Hematopoietic multipotent progenitor cell treated with erythropoietin and hydrocortisone succinate and interleukin-3 and kit ligand, for 4 days (in vitro differentiated cells): Measurements from ENCODE around the gene SKI.

Source experiments
- DNase-seq: peaks from one replicate; pipeline ENCODE4 v3.0.0-alpha.2; 2015

Gene SKI

DNA sequence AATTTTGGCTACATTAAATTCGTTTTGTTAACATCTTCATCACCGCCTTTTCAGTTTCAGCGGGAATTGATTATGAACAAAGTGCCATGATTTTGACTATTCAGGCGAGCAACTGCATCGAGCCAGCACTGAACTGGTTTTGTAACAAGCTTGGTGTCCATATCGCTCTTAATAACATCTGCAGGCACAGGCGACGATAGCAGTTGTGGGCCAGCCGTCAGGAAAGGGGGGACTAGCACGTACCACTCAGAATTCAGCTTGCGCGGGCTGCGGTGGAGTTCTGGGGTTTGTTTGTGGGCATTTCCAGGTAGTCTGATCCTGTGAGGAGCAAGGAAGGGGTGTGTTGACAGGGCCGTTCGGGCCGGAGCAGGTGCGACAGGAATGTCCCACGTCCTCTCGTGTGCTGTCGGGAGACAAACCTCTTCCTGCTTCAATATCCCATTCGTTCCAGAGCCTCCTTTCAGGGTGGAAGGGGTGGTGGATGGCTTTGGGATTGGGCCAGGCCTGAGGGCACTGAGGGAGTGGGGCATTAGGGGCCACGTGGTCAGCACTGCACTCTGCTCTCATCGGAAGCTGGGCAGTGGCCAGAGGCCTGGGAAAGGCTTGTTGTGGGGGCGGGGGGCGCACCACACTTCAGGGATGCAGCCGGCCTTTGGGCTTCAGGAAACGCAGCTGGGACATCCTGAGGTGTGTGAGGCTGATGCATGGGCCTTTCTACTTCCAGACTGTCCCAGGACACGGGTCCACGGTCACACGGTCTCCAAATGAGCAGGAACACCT, 39.1 kb downstream of the SKI start:
- DNase-seq: no peak

DNA sequence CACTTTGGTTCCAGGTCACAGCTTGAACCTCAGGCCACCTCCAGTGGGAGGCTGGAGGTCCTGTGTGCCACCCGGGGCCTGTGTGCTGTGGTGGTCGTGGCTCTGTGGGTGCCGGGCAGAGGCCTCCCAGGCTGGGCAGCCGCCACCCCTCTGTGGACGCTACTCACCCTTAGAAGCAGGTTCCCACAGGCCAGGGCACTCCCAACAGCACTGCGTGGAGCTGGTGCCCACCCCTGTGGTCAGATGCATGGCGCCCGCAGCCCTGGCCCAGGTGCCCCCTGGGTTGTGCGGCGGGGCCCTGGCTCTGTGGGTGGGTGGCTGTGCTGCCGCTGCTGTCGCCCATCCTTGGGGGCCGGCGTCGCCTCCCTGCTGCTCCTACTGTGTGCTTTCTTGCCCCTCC, 39.7 kb downstream of the SKI start:
- DNase-seq: no peak

DNA sequence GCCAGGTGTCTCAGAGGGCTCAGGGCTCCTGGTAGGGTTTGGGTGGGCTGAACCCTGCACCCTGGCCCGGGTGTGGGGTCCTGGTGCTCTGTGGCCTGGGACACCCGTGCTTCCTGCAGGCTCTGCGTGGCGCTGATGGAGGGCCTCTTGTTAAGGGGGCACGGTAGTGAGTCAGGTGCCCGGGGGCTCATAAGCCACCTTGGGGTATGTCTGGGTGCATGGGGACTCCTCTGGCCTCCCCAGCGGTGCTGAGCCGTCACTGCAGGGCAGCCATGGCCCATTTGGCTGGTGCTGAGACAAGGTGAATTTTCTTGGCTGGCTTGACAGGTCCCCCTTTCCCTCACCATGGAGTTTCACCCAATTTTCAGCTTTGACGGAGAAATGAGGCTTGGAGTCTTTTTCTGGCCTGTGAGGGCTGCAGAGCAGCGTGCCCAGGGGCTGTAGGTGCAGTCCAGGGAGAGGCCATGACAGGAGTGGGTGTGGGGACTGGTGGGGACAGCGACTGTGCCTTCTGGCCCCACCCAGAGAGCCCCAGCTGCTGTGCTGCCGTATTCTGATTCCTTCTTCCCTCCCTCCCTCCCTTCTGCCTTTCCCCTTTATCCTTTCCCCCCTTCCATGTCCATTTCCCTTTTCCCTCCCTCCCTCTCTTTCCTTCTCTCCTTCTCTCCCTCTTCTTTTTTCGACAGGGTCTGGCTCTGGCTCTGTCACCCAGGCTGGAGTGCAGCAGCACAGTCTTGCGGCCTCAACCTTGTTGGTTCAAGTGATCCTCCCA, 40.4 kb downstream of the SKI start:
- no peak for DNase-seq

DNA sequence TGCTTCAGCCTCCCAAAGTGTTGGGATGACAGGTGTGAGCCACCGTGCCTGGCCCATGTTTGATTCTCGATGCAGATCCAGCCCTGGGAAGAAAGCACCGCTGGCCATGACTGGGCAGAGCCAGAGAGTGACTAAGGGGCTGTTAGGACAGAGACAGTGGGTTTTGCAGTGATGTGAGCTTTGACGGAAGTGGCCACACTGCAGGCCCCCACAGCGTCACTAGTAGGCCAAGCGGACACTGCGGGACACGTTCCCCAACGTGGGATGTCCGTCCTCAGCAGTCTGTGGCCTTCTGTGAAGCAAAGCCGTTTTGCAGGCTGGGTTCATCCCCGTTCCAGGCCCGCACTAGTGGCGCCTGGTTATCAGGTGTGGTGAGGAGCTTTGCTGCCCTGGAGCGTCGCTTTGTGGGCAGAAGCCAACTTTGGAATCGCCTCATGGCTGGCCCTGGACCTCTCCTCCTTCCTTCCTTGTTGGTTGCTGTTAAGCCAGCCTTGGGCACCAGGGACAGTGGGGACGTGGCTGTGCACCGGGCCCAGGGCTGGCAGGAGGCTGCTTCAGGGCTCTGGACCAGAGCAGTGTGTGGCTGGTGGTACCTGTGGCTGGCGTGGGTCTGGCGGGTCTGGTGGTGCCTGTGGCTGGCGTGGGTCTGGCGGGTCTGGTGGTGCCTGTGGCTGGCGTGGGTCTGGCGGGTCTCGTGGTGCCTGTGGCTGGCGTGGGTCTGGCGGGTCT, 41.2 kb downstream of the SKI start:
- DNase-seq: no peak

DNA sequence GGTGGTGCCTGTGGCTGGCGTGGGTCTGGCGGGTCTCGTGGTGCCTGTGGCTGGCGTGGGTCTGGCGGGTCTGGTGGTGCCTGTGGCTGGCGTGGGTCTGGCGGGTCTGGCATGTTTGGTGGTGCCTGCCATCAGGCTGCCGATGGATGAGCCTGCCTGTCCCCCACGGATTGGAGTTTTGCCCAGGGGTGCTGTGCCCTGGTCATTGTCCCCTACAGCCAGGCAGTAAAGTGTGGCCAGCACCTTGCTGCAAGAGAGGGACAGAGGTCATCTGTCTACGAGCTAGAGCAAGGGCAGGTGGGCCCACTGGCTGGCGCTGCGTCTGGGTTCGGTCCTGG, 41.8 kb downstream of the SKI start:
- no peak for DNase-seq

DNA sequence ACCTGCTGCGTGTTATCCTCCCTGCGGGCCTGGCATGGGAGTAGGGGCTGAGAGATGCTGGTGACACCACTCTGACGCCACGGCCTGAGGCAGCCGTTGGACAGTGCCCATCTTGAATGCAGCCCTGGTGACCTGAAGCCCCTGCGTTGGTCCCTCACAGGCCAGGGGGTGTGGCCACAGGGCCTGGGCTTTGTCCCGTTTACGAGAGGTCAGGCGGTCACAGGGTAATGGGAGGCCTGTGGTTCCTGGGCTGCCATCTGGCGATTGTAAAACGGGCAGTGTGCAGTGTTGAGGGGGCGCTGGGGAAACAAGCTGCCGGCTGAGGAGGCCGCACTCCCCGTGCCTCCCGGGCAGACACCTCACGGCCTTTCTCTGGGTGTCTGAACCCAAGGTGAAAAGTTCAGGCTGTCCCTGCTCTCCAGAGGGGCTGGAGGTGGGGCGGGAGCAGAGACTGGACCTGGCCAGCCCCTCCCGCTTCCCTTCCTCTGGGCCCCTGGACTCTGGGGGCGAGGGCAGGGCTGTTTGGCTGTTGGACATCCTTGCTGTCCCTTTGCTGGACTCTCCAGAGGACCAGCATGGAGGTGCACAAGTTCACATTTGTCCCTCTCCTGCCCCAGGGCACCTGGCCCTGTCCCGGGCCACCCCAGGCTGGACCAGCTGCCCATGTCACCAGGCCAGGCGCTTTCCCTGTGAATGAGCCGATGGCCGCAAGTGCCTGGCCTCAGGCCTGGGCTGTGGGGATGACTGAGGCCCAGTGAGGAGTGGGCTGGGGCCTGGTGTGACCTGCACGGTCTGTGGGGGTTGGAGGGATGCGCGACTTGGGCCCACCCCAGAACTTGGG, 42.4 kb downstream of the SKI start:
- DNase-seq: no peak

DNA sequence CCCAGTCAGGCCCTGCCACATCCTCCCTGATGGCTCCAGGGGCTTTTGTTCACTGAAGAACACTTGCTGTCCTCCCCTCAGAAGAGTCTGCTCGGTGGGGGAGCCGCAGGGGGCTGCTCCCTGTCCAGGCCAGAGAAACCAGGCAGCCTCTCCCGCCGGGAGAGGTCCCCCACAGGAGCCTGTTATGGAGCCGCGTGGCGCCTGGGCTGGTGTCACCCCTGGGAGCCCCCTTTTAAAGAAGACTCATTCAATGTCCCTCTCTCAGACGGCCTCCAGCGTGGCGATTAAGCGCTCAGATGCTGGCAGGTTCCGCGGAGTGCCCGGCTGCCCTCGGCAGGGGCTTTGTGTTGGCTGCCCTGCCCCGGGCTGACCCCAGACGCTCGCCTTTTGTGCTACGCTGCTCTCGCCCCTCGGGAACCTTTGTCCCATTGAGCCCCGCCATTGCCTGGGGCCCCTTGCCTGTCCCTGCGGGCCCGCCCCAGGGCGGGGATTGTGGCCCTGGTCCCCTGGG, 43.1 kb downstream of the SKI start:
- DNase-seq: no peak

DNA sequence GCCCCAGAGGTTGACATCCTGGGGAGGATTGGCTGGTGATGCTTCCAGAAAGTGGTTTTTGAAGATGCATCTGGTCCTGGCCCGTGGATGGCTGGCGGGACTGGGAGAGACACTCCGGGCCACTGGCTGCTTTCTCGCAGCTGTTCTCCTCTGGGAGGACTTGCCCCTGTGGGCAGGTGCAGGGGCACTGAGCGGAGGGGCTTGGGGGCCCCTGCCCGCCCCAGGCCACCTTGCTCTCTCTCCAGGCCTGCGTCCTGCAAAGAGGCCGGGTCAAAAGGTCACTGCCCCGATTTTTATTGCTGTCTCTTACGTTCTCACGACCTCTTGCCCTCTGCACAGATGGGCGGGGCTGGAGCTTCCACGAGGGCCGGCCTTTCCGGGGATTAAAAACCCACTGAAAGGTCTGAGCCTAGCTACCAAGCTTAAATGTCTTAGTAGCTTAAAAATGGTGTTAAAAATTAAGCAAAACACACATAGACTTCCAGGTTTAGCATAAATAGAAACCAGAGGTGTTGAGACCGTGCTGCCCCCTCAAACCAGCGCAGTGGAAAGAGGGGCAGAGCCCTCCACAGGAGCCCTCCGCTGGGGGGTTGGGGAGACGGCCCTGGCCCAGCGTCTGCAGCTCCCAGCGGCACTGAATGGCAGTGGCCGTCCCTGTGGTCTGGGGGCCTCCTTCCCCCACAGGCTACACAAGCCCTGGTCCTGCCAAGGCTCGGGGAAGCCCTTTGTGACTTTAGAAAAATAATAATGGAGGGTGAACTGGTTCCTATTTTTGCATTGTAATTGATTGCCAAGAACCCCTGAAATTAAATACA, 43.9 kb downstream of the SKI start:
- no peak for DNase-seq

DNA sequence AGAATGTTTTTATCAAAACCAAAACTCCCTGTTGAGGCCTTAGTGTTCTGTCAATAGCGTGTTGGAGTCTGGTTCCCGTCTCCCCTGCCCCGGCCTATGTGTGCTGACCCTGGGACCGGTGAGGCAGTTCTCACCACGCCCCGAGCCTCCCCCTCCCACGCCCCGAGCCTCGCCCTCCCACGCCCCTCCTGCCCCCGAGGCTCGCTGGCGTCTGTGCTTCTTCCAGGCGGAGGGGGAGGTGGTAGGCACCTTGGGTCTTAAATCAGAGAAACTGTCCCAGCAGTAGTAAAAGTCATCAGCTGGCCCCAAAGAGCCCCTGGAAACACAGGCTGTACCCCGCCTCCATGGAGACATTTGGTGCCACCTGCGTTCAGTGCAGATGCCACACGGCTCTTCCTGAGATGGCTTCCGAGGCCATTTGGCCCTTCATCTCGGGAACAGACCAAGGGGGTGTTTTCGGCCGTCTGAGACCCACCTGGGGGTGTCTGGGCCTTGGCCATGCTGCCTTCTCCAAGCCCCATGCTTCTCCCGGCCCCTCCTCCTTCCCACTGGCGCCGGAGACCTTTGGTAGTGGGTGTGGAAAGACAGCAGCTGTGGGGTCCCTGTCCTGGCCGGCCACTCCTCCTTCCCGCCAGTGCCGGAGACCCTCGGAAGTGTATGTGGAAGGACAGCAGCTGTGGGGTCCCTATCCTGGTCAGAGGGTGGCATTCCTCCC, 44.7 kb downstream of the SKI start:
- no peak for DNase-seq

DNA sequence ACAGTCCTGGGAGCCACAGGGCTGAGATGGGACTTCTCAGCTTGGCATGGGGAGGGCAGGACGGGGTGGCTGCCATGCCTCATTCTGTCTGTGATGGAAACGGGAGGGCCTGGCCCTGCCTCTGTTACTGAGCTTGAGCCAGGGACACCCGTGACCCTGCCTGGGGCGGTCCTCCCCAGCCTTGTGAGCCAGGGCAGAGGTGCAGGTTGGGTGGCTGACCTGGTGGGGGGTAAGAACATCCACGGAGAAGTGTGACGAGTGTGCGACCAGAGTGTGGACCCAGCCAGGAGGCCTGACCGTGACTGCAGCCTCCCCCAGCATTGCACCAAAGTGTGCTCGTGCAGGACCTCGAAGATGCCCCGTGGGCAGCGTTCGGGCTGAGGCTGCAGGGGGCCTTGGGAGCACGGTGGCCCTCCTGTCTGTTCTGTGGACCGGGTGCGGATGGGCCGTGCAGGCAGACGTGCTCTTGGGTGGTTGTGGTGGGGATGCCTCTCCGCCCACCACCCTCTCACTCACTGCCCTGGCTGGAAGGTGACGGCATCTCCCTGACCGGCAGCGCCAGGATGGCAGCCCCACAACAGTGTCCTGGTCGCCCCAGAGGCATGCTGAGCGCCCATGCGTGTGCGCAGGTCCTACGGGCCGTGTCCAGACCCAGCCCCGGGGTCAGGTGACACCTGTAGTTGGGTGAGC, 45.4 kb downstream of the SKI start:
- no peak for DNase-seq

DNA sequence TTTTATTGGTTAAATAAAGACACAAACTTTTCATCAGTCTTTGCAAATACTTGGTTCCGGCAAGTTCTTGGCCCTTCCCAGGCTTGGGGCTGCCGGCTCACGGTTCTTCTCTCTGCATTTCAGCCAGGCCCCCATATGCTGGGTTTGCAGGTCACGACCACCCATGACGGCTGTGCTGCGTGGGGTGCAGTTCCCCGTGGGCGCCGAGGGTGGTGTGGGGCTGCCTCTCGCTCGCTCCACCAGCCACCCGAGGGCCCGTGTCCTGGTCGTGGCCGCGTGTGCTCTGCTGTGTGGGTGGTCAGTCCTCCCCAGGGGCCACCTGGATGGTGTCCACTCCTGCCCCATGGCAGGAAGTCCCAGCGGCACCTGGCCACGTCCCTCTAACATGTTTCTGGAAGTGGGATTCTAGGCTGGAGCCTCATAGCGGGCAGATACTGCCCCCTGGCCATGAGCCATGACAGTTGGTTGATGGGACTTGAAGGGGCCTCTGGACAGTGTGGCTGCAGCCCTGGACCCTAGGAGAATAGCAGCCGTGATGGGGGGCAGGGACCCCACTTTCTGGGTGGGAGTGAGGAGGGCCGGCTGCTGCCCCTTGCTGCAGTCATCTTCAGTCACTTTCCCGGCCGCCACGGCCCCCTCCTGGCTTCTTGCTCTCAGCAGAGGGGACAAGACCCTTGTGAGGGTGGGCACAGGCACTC, 46.3 kb downstream of the SKI start:
- no peak for DNase-seq

DNA sequence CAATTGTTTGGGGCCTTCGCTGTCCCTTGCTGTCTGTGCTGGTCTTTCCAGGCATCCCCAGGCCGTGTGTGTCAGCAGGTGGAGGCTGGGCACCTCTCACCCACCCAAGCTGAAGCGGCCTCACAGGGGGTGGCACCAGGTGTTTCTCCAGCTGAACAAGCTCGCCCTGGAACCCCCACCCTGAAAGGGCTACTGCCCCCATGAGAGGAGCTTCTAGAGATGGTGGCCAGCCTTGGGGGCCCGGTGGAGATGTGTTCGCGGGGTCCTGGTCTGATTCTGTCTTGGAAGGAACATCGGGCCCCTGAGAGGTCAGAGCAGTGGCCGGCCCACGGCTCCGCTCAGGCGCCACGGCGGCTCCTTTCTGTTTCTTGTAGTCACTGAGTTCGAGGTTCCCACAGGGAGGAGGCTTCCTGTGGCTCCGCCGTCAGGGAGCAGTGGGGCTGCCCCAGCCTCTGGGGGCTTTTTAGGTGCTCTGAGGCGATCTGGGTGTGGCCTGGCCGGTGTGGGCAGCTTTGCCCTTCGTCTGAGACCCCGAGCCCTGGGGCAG, 46.9 kb downstream of the SKI start:
- DNase-seq: no peak

DNA sequence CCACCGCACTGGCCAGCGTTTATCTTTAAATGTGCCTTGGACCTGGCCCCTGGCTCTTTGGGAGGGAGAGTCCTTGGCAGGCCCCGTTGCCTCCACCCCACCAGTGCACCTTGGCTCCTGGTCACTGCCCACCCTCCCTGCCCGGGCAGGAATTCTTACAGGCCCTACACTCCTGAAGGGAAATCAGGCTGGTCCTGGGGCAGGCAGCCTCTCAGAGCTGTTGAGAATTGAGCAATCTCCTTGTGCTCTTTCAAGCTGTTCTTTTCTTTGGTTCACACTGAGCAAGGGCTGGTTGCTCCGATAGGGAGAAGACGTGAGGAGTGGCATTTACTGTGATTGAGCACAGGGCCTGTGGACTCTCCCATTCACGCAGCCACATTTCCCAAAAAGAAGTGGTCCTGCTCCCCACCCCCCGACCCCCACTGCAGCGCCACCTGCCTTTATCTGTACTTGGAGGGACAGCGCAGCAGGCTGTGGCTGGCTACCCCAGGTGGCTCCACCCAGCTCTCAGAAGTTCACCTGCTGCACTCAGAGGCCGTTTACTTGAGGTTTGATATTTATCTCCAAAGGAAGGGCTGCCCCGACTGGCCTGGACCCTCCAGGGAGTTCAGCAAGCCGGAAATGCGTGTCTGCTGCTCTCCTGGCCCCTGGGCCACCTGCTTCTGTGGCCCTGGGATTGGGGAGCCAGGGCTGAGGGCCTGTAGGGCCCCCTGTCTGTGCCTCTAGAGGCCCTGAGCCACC, 47.8 kb downstream of the SKI start:
- DNase-seq: peak; percentile 81

DNA sequence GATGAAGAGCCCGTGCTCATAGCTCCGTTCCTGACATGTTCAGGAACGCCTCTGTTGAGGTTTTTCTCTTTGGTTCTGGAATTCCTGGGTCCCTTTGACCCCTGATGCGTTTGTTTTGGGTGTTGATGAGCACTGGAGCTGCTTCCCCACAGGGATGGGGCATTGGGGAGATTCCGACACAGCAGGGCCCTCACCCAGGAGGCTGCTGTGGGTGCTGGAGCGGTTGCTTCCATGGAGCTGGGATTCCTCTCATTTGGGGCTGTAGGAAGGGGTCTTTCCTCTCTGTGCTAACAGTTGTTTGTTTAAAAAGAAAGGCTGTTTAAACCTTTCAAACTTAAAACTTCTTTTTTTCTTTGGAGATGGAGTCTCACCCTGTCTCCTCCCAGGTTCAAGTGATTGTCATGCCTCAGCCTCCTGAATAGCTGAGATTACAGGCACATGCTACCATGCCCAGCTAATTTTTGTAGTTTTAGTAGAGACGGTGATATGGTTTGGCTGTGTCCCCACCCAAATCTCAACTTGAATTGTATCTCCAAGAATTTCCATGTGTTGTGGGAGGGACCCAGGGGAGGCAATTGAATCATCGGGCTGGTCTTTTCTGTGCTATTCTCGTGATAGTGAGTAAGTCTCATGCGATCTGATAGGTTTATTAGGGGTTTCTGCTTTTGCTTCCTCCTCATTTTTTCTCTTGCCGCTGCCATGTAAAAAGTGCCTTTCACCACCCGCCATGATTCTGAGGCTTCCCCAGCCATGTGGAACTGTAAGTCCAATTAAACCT, 48.9 kb downstream of the SKI start:
- DNase-seq: no peak

DNA sequence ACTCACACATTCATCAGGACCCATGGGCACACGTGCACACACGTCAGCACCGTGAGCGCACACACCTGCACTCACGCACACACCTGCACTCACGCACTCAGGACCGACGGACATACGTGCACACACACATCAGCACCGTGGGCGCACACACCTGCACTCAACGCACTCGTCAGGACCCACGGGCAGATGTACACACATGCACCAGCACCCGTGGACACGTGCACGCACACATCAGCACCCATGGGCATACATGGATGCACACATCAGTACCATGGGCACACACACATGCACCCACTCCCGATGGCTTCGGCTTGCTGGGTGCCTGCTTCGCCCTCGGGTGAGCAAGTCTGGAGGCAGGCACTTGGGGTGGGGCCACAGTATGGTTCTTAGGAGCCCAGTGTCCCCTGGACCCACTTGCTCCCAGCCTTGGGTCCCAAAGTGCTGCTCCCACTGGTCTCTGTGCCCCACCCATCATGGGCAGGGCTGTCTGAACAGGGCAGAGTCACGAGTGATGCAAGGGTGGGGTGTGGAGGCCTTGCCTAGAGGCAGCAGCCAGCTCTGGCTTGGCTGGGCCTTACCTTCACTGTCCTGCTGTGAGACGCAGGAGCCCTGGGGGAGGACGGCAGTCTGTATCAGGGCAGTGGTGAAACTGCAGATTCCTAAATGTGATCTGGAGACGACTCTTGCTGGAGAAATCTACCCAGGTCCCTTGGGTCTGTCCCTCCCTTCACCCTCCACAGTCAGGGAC, 49.8 kb downstream of the SKI start:
- peak; percentile 46 for DNase-seq

DNA sequence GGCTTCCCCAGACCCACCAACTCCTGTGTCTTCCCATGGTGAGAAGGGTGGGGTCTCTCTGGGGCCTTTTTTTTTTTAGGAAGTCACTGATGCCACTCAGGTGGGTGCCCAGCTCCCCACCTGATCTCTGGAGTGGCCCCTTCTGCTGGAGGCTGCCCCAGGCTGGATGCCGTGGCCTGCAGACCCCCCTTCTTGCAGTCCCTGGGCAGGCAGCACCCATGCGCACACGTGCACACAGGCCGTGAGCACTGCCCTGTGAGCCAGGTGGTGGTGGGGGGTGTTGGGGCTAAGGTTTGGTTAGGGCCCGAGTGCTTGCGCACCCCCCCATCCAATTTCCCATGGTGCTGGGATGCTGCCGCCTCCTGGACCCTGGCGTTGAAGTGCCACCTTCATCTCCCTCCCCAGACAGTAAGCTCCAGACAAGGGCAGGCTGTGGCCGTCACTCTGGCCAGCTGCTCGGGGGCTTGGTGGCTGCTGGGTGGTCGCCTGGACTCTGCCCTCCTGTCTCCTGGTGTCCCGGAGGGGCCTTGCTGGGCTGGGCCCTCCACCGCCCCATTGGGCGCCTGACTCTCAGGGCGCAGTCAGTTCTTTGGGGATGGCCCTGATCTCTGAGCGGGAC, 50.6 kb downstream of the SKI start:
- DNase-seq: no peak

DNA sequence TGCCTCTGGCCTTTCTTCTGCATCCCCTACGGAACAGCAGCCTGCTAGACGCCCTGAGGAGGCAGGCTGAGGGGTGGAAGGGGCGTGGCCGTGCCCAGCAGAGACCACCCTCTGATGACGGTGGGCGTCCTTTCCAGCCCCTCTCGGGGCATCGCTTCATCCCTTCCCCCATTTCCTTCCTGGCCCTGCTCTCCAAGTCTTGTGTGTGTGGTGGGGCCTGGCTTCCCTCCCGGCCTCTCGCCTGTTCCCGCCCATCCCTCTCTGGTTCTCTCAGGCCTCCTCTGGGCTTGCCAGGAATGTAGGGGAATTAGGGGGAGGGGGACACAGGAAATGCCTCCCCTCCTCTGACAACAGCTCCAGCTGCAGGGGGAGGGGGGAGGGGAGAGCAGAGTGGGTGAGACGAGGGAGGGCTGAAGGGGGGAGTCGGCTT, 51.1 kb downstream of the SKI start:
- peak; percentile 77 for DNase-seq
